ENCODE results near the gene ENOX1. TPM values are rescaled to one million over a fixed set of nuclear protein-coding genes. Genes with fewer than 3 reads are reported as not detected.

The ENOX1 gene
- polyA plus RNA-seq, 1 donor (not counting 4 experiments of a cell fraction or from before 2014, with no cell fraction given) = 1.1 TPM

- TF ChIP-seq CTCF (optimal IDR thresholded peaks at IDR 0.05 in 1 of 3, IDR thresholded peaks at IDR 0.05 in 1 of 3, conservative IDR thresholded peaks at IDR 0.05 in 1 of 3; ENCODE audit: extremely low read depth in 1 of 3, insufficient read depth in 2 of 3, low read length in 3 of 3) (peak in 1 of 3 experiments; percentile 24), EZH2 (IDR thresholded peaks at IDR 0.05; ENCODE audit: low read length) (no peak)
- DNase-seq (ENCODE audit: low read depth, low spot score) (no peak), FAIRE-seq (no peak)
- Histone ChIP-seq H2AFZ (ENCODE audit: control insufficient read depth, low read length) (no peak overlapping the region), H4K20me1 (ENCODE audit: control insufficient read depth, extremely low read depth, insufficient read depth, low read length) (no peaks in the 10 kb centered on the region), H3K36me3 (ENCODE audit: control insufficient read depth in 2 of 2, extremely low read depth in 1 of 2, insufficient read depth in 2 of 2, low read length in 2 of 2) (no peaks in the 10 kb centered on the region), H3K79me2 (ENCODE audit: control insufficient read depth, insufficient read depth, low read length) (no peaks in the 10 kb centered on the region), H3K9me1 (ENCODE audit: control insufficient read depth, extremely low read depth, insufficient read depth, low read length) (no peaks in the 10 kb centered on the region), H3K4me2 (ENCODE audit: control insufficient read depth, extremely low read depth, insufficient read depth, low read depth, low read length) (no peak overlapping the region), H3K27ac (ENCODE audit: control insufficient read depth, insufficient read depth, low read length) (no peak overlapping the region), H3K4me1 (ENCODE audit: control insufficient read depth, extremely low read depth, insufficient read depth, low read length) (no peaks in the 10 kb centered on the region), H3K9ac (ENCODE audit: control insufficient read depth, extremely low read depth, insufficient read depth, low read length) (no peak overlapping the region), H3K27me3 (ENCODE audit: control insufficient read depth, extremely low read depth, insufficient read depth, low read length) (peaks cover 6% of the 10 kb centered on the region), H3K4me3 (ENCODE audit: control insufficient read depth in 2 of 3, extremely low read depth in 1 of 3, insufficient read depth in 2 of 3, low read depth in 1 of 3, low read length in 3 of 3) (no peak overlapping the region), H3K9me3 (ENCODE audit: control insufficient read depth, low read depth, low read length) (no peaks in the 10 kb centered on the region)
- dilution Hi-C loops (cut with MboI; ENCODE audit: extremely low pct_ligation_motif_present, low sequenced_read_pairs) = no loop called here
These were observed 590.6 kb downstream of the ENOX1 start for GRCh38 chr13:43196086-43196621.

- Histone ChIP-seq H3K27ac (ENCODE audit: control insufficient read depth, insufficient read depth, low read length) (no peak overlapping the region), H3K27me3 (ENCODE audit: control insufficient read depth, extremely low read depth, insufficient read depth, low read length) (peaks cover 6% of the 10 kb centered on the region), H4K20me1 (ENCODE audit: control insufficient read depth, extremely low read depth, insufficient read depth, low read length) (no peaks in the 10 kb centered on the region), H3K9ac (ENCODE audit: control insufficient read depth, extremely low read depth, insufficient read depth, low read length) (no peak overlapping the region), H3K79me2 (ENCODE audit: control insufficient read depth, insufficient read depth, low read length) (no peaks in the 10 kb centered on the region), H3K4me3 (ENCODE audit: control insufficient read depth in 2 of 3, extremely low read depth in 1 of 3, insufficient read depth in 2 of 3, low read depth in 1 of 3, low read length in 3 of 3) (no peak overlapping the region), H3K4me2 (ENCODE audit: control insufficient read depth, extremely low read depth, insufficient read depth, low read depth, low read length) (no peak overlapping the region), H3K9me1 (ENCODE audit: control insufficient read depth, extremely low read depth, insufficient read depth, low read length) (no peaks in the 10 kb centered on the region), H3K4me1 (ENCODE audit: control insufficient read depth, extremely low read depth, insufficient read depth, low read length) (no peaks in the 10 kb centered on the region), H3K36me3 (ENCODE audit: control insufficient read depth in 2 of 2, extremely low read depth in 1 of 2, insufficient read depth in 2 of 2, low read length in 2 of 2) (no peaks in the 10 kb centered on the region), H2AFZ (ENCODE audit: control insufficient read depth, low read length) (no peak overlapping the region), H3K9me3 (ENCODE audit: control insufficient read depth, low read depth, low read length) (no peaks in the 10 kb centered on the region)
- dilution Hi-C loops (cut with MboI; ENCODE audit: extremely low pct_ligation_motif_present, low sequenced_read_pairs) = no loop called here
- FAIRE-seq (no peak), DNase-seq (ENCODE audit: low read depth, low spot score) (no peak)
- TF ChIP-seq EZH2 (IDR thresholded peaks at IDR 0.05; ENCODE audit: low read length) = no peak
- TF ChIP-seq CTCF (optimal IDR thresholded peaks at IDR 0.05 in 1 of 3, IDR thresholded peaks at IDR 0.05 in 1 of 3, conservative IDR thresholded peaks at IDR 0.05 in 1 of 3; ENCODE audit: extremely low read depth in 1 of 3, insufficient read depth in 2 of 3, low read length in 3 of 3) = peak; percentile 6 to 41 (median 25)
These were observed 591.2 kb downstream of the ENOX1 start for GRCh38 chr13:43195551-43195950.

Data from keratinocyte (primary cell).